Esophagus muscularis mucosa (tissue), 4 donors: ENCODE results near the gene CNNM3.

ENCODE experiments used
- CTCF ChIP-seq, 3 experiments: fragments of 200-600 bp in 2 of 3; fragments of 450-650 bp in 1 of 3; sonication (generic) in 2 of 3; IDR thresholded peaks; one replicate each; pipeline ENCODE4 v1.5.1; 2017 to 2019; ENCODE audit warnings: antibody characterized with exemption in 3 of 3, mild to moderate bottlenecking in 2 of 3, moderate library complexity in 1 of 3
- EP300 ChIP-seq: sonication (generic); formaldehyde crosslinking; IDR thresholded peaks from one replicate; pipeline ENCODE4 v1.6.1; 2017; ENCODE audit warnings: antibody characterized with exemption
- POLR2A ChIP-seq: fragments of 450-650 bp; IDR thresholded peaks from one replicate; pipeline ENCODE4 v1.6.1; 2017; ENCODE audit warnings: antibody characterized with exemption, moderate library complexity, mild to moderate bottlenecking, low read depth
- POLR2AphosphoS5 ChIP-seq, 2 donors: sonication (generic); formaldehyde crosslinking; IDR thresholded peaks; one replicate each; pipeline ENCODE4 v1.6.1; 2017; ENCODE audit warnings: antibody characterized with exemption in 2 of 2

GRCh38 chr2:96882230-96882629 lies 66.2 kb downstream of the CNNM3 start:
- TF ChIP-seq CTCF (IDR thresholded peaks at IDR 0.05) (no peak), POLR2A (no peak), POLR2AphosphoS5 (IDR thresholded peaks at IDR 0.05) (no peak), EP300 (no peak)
